Raji (cell line): ENCODE measurements around the gene BANP.

Experiments used
- POLR2A ChIP-seq: IDR thresholded peaks from 2 replicates; pipeline ENCODE4 v1.6.1; 2011; ENCODE audit warnings: low read depth, low read length, control low read depth; ENCODE audit not compliant: insufficient read depth

BANP gene

GRCh38 chr16:88061346-88062110 is 110.3 kb downstream of the BANP start:
- no peak for TF ChIP-seq POLR2A

GRCh38 chr16:88062341-88063210 is 111.3 kb downstream of the BANP start:
- TF ChIP-seq POLR2A, result no peak

- no peak for TF ChIP-seq POLR2A
Observed at GRCh38 chr16:88063211-88063773, 112.1 kb downstream of the BANP start.

GRCh38 chr16:88064011-88064888 is 113.0 kb downstream of the BANP start:
- TF ChIP-seq POLR2A, result no peak

- TF ChIP-seq POLR2A, result no peak
Observed at GRCh38 chr16:88064889-88065746, 113.9 kb downstream of the BANP start.

GRCh38 chr16:88065747-88066142 is 114.5 kb downstream of the BANP start:
- TF ChIP-seq POLR2A, result no peak

GRCh38 chr16:88066234-88066633 is 115.0 kb downstream of the BANP start:
- TF ChIP-seq POLR2A, result no peak

- TF ChIP-seq POLR2A, result no peak
Observed at GRCh38 chr16:88066680-88067529, 115.7 kb downstream of the BANP start.

- no peak for TF ChIP-seq POLR2A
Observed at GRCh38 chr16:88067530-88068411, 116.5 kb downstream of the BANP start.

GRCh38 chr16:88068476-88069396 is 117.5 kb downstream of the BANP start:
- no peak for TF ChIP-seq POLR2A
